HG02610 (cell line): ENCODE results near the gene GAS7.
"Not testable (repeated sequence)": the region's sequence is repeated elsewhere in the genome, so short reads cannot be mapped to it uniquely, and the experiment has no call there.

Source experiments
- ATAC-seq: cut with Tn5 transposase; IDR thresholded peaks from one replicate; pipeline ENCODE4 v1.9.1; 2021; ENCODE audit warnings: mild to moderate bottlenecking, moderate library complexity; ENCODE audit not compliant: unreplicated experiment

Gene GAS7

GRCh38 chr17:10081571-10082169, 116.7 kb downstream of the GAS7 start:
- ATAC-seq, result no peak

- ATAC-seq, result no peak
Measured at GRCh38 chr17:10077561-10078299, 120.7 kb downstream of the GAS7 start.

- ATAC-seq, result no peak
Measured at GRCh38 chr17:10075919-10076318, 122.5 kb downstream of the GAS7 start.

GRCh38 chr17:10073941-10074340, 124.5 kb downstream of the GAS7 start:
- no peak for ATAC-seq

- no peak for ATAC-seq
Measured at GRCh38 chr17:10072556-10073425, 125.6 kb downstream of the GAS7 start.

- ATAC-seq, result no peak
Measured at GRCh38 chr17:10072086-10072485, 126.3 kb downstream of the GAS7 start.

- no peak for ATAC-seq
Measured at GRCh38 chr17:10071141-10071540, 127.3 kb downstream of the GAS7 start.

- ATAC-seq, result no peak
Measured at GRCh38 chr17:10070690-10071089, 127.7 kb downstream of the GAS7 start.

GRCh38 chr17:10069301-10069700, 129.1 kb downstream of the GAS7 start:
- ATAC-seq, result no peak

- ATAC-seq, result no peak
Measured at GRCh38 chr17:10067446-10068143, 130.8 kb downstream of the GAS7 start.

- no peak for ATAC-seq
Measured at GRCh38 chr17:10064536-10064935, 133.9 kb downstream of the GAS7 start.

GRCh38 chr17:10063730-10064241, 134.6 kb downstream of the GAS7 start:
- ATAC-seq, result no peak

GRCh38 chr17:10062691-10063385, 135.6 kb downstream of the GAS7 start:
- ATAC-seq, result no peak

GRCh38 chr17:10061111-10061845, 137.1 kb downstream of the GAS7 start:
- no peak for ATAC-seq

- no peak for ATAC-seq
Measured at GRCh38 chr17:10060526-10060925, 137.9 kb downstream of the GAS7 start.

GRCh38 chr17:10059684-10060211, 138.7 kb downstream of the GAS7 start:
- peak; percentile 78 for ATAC-seq

GRCh38 chr17:10058921-10059683, 139.3 kb downstream of the GAS7 start:
- no peak for ATAC-seq

GRCh38 chr17:10057466-10057865, 140.9 kb downstream of the GAS7 start:
- not testable (repeated sequence) for ATAC-seq
